HUDEP-2 (cell line): Measurements from ENCODE around the gene MYH7.
"Not testable (repeated sequence)": the region's sequence is repeated elsewhere in the genome, so short reads cannot be mapped to it uniquely, and the experiment has no call there.

Experiments used
- DNase-seq, 76 experiments: peaks; one replicate each; lab custom pipeline; 2025; ENCODE audit not compliant: unreplicated experiment in 76 of 76; lab: John Stamatoyannopoulos, UW

MYH7 gene

DNA sequence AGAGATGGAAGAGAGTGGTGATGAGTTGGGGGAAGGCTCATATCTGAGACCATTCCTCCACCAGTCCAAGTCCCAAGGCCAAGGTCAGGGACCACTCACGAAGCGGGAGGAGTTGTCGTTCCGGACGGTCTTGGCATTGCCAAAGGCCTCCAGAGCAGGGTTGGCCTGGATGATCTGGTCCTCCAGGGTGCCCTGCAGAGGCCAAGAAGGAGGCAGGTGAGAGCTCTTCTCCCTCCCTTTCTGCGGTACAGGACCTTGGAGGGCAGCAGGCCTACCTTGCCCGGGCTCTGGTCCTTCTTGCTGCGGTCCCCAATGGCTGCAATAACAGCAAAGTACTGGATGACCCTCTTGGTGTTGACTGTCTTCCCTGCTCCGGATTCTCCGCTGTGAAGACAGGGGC is 4.0 kb downstream of the MYH7 start:
- no peak for DNase-seq

DNA sequence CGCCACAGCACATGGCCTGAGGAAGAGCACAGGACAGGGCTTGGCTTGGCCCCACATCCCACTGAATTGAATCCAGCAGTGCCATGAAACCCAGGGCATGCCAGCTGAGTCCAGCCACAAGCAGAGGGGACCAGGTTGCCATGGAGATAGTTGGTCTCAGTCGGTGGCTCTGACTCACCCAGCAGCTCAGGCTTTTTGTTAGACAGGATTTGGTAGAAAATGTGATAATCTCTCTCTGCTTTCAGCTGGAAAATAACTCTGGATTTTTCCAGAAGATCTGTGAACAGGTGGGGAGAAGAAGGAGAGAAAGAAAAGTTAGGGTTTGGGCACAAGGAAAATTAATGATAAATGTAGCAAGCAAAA is 4.8 kb downstream of the MYH7 start:
- no peak for DNase-seq

DNA sequence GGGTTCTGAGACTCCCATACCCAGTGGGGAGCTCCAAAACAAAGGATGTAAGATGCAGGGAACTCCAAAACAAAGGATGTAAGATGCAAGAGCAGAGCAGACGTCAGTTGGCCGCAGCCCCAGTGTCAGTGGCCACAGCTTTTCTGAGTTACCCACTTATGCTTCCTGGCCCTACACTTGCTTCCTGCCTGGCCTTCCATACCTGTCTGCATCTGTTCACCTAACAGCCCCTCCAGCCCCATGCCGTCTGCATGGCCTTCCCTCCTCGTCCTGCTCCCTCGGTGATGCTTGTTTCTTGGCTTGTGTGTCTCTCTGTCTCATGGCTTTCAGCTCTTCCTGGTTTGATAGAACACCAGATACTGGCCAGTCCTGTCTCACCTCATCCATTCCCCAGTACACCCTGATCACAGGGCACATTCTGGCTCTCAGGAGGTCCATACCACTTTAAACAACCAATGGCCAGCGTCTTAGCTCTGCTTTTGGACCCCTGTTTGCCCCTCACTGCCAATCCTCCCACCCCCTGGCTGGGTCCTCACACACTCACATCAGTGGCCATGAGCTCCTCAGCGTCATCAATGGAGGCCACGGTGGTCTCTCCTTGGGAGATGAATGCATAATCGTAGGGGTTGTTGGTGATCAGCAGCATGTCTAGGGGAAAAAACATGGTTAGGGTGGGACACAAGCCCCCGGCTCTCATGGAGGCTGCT is 5.3 kb downstream of the MYH7 start:
- DNase-seq, result no peak

DNA sequence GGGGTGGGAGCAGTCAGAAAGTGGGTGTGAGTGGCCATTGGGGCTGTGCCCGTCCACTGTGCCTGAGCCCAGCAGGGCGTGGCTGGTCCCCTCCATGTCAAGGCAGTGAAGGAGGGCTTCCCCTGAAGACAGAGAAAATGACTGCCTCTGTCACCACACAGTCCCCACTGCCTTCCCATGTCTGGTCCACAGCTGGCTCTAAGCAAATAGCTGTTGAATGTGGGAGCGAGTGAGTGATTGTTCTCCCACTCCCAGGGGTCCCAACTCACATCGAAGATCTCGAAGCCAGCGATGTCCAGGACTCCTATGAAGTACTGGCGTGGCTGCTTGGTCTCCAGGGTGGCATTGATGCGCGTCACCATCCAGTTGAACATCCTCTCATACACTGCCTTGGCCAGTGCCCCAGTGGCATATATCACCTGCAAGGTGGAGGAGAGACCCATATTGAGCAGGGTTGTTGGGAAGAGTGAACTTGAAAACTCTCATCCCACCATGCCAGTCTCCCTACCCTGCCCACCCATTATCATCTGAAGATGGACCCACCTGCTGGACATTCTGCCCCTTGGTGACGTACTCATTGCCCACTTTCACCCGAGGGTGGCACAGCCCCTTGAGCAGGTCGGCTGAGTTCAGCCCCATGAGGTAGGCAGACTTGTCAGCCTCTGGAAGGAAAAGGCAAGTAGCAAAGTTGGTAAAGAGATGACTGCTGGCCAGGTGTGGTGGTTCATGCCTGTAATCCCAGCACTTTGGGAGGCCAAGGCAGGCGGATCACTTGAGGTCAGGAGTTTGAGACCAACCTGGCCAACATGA is 6.6 kb downstream of the MYH7 start:
- no peak for DNase-seq

DNA sequence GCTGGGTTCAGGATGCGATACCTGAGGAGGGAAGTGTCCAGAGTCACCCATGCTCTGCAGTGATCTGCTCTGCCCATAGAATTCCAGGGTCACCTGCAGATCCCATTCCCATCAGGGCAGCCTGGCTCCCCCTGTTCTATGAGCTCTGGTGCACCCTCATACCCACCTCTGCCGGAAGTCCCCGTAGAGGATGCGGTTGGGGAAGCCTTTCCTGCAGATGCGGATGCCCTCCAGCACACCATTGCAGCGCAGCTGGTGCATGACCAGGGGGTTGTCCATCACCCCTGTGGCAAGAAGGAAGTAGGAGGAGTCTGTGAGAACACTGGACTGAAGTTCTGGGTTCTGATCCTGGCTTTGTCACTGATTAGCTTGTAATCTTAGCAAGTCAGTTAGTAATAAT is 9.7 kb downstream of the MYH7 start:
- DNase-seq, result not testable (repeated sequence)

DNA sequence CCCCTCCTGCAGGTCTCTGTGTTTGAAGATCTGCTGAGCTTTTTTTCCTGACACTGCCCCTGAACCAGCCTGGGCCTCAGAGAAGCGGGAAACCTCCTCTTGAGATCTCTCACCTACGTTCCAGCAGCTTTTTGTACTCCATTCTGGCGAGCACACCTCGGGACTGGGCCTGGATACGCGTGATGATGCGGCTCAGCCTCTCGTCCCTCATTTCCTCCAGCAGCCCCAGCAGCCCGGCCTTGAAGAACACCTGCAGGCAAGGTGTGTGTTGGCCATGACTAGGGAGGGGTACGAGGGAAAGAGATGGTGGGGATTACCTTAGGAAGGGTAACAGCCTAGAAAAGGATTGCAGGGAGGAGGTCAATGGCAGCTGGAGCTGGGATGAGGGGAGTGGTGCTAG is 10.3 kb downstream of the MYH7 start:
- DNase-seq, result no peak

DNA sequence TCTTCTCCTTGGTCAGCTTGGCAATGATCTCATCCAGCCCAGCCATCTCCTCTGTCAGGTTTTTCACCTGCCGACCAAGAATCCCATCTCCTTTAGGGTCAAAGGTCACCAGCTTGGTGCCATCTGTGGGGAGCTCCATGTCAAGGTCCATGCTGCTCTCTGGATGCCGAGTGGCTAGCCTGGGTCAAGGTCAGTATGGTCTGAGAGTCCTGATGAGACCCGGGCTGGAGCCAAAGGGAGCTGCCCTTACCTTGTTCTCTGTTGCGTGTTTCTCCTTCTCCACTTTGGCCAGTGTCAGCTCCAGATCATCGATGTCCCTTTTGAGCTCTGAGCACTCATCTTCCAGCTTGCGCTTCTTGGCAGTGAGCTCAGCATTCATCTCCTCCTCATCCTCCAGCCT is 11.8 kb downstream of the MYH7 start:
- DNase-seq, result no peak

DNA sequence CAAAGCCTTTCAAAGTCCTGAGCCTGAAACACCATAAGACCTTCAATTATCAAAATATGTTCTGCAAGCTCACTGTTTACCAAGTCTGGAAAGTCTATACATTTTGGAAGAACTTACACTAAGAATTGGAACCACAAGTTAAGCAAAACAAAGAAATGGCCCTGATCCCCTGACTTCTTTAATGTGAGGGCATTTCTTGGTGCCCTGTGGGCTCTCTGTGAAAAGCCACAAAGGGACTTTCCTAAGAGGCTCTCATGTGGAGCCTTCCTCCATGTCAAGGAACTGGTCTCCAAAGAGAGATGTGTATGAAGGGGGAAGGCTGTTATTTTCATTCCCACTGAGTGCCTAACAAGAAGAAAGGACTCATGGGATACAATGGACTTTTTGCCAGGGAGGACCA is 13.9 kb downstream of the MYH7 start:
- DNase-seq, result no peak

DNA sequence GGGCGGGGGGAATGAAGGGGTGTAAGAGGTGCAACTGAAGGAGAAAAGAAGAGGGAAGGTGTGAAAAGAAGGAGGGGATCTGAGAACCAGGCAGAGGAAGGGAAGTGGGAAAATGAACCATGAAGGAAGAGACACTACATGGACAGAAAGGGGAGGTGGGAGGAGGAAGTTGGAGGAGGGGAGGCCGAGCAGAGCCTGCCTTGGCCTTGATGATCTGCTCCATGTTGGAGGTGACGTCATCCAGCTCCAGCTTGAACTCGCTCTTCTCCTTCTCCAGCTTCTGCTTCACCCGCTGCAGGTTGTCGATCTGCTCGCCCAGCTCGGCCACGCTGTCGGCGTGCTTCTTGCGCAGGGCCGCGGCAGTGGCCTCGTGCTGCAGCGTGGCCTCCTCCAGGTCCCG is 15.8 kb downstream of the MYH7 start:
- not testable (repeated sequence) for DNase-seq

DNA sequence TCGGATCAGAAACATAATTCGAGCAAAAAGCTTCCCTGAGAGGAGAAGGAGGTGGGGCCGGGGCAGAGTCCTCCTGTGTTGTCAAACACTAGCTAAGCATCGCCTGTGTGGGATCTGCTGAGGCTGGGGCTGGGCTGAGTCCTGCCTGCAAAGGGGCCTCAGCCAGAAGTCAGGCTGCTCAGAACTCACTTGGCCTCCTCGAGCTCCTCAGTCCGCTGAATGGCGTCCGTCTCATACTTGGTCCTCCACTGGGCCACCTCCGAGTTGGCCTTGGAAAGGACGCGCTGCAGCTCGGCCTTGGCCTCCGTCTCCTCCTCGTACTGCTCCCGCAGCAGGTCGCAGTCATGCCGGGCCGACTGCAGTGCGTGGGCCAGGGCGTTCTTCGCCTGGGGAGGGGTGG is 17.4 kb downstream of the MYH7 start:
- DNase-seq, result no peak

DNA sequence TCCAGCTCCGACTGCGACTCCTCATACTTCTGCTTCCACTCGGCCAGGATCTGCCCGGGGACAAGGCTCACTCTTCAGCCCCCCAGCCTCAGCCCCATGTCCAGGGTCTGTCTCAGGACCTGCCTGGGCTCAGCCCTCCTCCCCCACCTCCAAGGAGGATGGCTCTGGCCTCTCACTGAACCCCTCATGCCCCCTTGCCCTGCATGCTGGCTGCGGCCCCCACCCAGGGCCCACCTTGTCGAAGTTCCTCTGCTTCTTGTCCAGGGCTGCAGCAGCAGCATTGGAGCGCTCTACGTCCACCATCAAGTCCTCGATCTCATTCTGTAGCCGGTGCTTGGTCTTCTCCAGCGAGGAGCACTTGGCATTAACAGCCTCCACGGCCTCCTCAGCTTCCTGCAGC is 18.2 kb downstream of the MYH7 start:
- DNase-seq, result not testable (repeated sequence)

DNA sequence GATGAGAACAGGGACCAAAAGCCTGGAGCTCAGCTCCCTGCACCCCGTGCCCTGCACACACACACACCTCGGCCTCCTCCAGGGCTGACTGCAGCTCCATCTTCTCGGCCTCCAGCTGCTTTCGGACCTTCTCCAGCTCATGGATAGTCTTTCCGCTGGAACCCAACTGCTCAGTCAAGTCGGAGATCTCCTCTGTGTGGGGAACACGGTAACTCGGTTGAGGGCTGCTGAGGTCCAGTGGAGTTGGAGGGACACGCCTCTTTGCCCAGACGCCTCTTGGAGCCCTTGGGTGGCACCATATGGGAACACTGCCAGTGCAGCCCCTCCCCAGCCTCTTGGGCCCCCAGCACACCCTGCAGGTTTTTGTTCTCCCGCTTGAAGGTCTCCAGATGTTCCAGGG is 18.7 kb downstream of the MYH7 start:
- DNase-seq, result no peak

DNA sequence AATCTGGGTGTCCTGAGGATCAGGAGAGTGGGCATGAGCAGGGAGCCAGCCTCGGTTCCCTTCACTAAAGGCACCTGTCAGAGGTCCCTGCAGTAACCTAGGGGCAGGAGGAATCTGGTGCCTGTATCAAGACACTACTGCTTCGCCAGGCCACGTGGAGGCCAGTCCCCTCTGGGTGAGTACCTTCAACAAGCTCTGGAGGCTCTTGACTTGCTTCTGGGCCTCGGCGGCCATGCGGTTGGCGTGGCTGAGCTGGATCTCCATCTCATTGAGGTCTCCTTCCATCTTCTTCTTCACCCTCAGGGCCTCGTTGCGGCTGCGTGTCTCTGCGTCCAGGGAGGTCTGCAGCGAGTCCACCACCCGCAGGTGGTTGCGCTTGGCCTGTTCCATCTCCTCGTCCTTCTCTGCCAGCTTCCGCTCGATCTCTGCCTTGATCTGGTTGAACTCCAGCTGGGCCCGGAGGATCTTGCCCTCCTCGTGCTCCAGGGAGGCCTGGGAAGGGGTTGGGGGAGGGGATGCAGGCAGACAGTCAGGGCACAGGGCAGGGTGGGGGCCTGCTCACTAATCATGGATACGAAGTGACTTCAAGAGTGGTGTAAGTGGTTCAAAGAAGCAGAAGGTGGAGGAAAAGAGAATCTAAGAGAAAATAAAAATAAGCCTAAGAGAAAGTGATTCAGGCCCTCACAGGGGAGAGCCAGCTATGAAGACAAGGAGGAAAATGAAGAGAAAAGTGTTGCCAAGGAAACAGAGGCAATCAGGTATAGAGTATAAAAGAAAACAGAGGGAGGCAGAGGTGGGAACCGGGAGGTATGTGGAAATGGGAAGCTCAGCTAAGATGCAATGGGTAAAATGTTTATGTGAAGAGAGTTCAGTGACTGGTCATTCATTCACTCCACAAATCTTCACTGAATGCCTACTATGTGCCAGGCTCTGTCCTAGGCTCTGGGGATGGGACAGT is 19.4 kb downstream of the MYH7 start:
- no peak for DNase-seq

DNA sequence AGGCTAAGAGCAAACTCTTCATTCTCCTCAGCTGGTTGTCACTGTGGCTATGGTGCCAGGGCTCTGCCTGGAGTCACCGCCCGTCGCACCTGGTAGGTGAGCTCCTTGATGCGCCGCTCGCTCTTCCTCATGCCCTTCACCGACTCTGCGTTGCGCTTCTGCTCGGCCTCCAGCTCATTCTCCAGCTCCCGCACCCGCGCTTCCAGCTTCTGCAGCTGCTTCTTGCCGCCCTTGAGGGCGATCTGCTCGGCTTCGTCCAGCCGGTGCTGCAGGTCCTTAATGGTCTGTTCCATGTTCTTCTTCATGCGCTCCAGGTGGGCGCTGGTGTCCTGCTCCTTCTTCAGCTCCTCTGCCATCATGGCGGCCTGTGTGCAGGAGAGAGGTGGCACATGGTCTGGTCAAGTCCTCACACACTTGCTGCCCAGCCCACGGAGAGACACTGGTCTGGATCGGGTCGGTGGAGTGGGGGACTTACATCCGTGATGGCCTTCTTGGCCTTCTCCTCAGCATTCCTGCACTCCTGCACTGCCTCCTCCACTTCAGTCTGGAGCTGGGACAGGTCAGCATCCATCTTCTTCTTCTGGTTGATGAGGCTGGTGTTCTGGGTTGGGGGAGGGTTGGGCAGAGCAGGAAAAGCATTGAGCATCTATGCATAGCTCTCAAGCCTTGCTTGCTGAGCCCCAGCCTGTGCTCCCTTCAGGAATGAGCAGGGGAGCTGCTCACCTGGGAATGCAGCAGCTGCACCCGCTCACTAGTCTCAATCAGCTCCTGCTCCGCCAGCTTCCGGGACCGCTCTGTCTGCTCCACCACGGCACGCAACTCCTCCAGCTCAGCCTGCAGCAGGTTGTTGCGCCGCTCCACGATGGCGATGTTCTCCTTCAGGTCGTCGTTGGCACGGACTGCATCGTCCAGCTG is 20.3 kb downstream of the MYH7 start:
- DNase-seq, result no peak

DNA sequence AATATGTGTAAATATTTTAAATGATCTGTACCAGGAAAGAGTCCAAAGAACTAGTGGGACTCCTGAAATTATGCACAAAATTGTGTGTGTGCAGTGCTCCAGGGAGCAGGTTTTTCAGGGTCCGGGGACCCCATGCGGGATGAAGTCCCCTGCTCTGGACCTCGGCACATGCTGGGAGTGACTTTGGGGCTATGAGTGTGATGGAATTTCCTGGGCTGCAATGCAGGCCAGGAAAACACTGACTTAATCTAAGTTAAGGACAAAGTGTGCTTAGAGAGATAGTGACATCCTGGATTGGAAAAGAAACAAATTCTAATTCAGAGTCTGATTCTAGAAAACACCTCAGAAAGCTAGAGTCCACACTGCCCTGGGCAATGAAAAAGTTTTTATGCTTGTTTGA is 21.2 kb downstream of the MYH7 start:
- DNase-seq, result no peak

DNA sequence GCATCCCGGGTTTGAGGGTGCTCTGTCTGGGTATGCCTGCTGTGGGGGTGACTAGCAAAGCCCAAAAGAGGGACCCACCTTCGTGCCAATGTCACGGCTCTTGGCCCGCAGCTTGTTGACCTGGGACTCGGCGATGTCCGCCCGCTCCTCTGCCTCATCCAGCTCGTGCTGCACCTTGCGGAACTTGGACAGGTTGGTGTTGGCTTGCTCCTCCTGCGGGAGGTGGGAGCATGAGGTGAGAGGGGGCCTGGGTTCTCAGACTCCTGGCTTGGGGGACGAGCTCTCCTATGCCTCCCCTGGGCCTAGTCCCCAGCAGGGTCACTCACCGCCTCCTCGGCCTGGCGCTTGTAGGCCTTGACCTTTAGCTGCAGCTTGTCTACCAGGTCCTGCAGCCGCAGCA is 21.8 kb downstream of the MYH7 start:
- DNase-seq, result no peak

DNA sequence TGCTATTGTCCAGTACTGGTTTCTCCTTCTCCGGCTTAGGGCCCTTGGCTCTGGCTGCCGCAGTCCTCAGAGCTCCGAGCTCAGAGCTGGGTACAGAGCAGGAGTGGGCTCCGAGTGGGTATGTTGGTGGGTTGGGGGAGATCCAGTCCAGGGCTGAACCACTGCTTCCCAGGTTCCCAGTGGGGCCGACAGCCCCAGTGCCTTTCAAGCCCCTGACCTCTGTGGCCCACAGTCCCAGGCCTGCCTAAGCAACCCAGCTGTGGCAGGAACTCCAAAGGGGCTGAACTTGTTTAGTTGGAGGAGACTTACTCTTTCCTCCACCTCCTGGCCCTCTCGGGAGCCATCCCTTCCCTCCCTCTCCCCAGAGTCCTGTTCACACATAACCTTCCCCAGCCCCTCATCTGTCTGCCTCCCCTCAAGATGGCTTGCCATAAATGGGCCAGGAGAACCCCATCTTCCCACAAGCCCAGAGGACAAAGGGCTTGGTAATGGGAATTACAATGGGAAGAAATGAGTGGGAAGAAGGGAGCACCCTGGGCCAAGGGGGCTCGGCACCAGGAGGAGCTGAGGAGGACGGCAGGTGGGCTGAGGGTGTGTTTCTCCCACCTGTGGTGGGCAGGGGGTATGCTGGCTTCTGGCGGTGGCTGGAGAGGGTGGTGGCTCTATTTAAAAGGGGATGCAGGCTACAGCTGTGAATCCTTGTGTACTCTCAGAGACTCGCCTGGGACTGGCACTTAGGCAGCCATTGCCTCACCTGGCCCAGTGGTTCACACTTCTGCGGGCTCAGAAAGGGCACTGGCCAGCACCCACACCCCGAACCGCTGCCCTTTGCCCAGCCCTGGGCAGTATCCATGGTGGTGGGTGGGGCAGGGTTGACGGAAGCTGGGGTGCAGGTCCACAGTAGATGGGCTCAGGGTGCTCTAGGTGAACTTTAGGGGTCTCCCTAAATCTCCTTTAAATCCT is 23.6 kb downstream of the MYH7 start:
- DNase-seq, result no peak

DNA sequence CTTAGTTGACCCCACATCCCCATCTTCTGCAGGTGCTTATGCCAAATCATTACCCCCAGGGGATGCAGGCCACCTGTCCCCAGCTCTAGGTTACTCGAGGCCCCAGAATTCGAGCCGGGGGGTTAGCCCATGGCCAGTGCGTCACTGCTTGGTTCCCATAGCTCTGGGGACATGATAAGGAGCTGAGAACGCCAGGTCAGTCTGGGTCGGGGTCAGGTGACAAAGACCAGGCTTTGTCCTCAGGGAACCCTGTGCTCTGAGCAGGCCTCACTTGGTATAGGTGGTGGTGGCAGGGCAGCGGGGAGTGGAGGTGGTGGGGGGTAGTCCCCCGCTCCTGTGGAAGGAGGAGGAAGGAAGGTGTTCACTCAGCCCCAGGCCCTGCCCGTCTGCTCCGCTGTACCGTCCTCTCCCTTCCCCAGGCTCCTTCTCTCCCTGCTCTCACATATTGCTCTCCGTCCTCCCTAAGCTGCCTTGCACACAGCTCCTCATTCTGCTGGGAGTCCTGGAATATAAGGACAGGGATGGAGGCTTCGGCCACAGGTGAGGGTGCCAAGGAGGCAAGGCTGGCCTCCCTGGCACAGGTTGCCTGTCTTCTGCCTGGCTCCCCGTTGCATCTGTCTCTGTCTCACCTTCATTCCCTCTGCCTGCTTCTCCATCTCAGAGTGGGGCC is 25.4 kb downstream of the MYH7 start:
- DNase-seq, result no peak

DNA sequence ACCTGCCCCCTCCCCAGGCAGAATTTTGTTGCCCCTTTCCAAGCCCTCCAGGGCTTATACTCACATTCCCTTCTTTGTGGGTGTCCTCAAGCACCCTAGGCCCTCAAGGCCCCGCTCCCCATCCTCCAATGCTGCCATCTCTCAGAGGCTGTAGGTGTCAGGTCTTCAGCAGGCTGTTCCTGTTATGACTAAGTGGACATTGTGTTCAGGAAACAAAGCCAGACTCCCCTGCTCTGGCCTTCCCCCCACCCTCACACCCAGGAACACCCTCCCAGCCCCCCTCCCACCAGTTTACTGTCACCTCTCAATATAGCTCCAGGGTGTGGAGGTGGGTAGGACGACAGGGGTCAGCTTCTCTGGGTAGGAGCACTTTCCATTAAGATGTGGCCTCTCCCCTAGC is 26.0 kb downstream of the MYH7 start:
- DNase-seq, result no peak
